ENCODE results near the gene SPPL2B. TPM values are rescaled to one million over a fixed set of nuclear protein-coding genes. Genes with fewer than 3 reads are reported as not detected.
"Not testable (repeated sequence)": the region's sequence is repeated elsewhere in the genome, so short reads cannot be mapped to it uniquely, and the experiment has no call there.

SPPL2B gene
- total RNA-seq, 4 donors from 2014 or later, result 196 to 448 (median 270) TPM

DNA sequence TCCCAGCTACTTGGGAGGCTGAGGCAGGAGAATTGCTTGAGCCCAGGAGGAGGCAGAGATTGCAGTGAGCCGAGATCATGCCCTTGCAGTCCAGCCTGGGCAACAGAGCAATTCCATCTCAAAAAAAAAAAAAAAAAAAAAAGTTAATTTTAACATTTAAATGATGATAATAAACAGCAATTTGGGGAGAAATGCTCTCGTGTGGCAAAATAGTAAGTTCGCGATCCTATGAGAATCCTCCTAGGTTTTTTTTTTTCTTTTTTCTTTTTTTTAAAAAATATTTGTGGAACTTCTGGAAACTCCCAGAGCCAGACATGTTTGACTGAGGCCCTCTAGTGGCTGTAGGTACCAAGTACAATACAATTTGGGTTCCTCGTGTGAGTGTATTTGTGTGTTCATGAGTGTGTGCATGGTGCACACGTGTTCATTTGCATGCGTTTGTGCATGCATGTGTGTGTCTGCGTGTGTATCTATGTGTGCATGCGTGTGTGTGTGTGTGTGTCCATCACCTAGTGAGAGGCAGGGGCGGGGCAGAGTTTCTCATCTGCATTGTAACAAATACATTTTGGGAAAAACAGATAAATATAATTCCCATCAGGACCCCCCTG is 62.7 kb downstream of the SPPL2B start:
- Histone ChIP-seq H3K36me3 (no peaks in the 10 kb centered on the region), H3K4me1 (peaks cover 0 to 5% (median 0%) of the 10 kb centered on the region in 4 donors), H3K27ac (no peak overlapping the region), H3K4me3 (no peak overlapping the region), H3K9me3 (no peaks in the 10 kb centered on the region), H3K27me3 (no peaks in the 10 kb centered on the region)
- TF ChIP-seq POLR2A (IDR thresholded peaks at IDR 0.05), result no peak
- TF ChIP-seq, protein P1, sequence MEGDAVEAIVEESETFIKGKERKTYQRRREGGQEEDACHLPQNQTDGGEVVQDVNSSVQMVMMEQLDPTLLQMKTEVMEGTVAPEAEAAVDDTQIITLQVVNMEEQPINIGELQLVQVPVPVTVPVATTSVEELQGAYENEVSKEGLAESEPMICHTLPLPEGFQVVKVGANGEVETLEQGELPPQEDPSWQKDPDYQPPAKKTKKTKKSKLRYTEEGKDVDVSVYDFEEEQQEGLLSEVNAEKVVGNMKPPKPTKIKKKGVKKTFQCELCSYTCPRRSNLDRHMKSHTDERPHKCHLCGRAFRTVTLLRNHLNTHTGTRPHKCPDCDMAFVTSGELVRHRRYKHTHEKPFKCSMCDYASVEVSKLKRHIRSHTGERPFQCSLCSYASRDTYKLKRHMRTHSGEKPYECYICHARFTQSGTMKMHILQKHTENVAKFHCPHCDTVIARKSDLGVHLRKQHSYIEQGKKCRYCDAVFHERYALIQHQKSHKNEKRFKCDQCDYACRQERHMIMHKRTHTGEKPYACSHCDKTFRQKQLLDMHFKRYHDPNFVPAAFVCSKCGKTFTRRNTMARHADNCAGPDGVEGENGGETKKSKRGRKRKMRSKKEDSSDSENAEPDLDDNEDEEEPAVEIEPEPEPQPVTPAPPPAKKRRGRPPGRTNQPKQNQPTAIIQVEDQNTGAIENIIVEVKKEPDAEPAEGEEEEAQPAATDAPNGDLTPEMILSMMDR (IDR thresholded peaks at IDR 0.05), result peak; percentile 56 to 87 (median 80)
- DNase-seq, result peak in 2 of 3 donors; percentile 38 to 65

- TF ChIP-seq, protein P1 (IDR thresholded peaks at IDR 0.05), result no peak
- no peak for TF ChIP-seq POLR2A (IDR thresholded peaks at IDR 0.05)
- Histone ChIP-seq H3K27me3 (no peaks in the 10 kb centered on the region), H3K4me1 (peaks cover 0 to 5% (median 0%) of the 10 kb centered on the region in 4 donors), H3K27ac (no peak overlapping the region), H3K36me3 (no peaks in the 10 kb centered on the region), H3K9me3 (no peaks in the 10 kb centered on the region), H3K4me3 (no peak overlapping the region)
- DNase-seq, result no peak
These were observed 63.9 kb downstream of the SPPL2B start for GRCh38 chr19:2392366-2392765.

DNA sequence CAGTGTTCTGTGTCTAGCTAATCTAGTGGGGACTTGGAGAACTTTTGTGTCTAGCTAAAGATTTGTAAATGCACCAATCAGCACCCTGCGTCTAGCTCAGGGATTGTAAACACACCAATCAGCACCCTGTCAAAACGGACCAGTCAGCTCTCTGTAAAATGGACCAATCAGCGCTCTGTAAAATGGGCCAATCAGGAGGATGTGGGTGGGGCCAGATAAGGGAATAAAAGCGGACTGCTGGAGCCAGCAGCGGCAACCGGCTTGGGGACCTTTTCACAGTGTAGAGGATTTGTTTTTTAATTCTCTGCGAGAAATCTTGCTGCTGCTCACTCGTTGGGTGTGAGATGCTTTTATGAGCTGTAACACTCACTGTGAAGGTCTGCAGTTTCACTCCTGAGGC is 64.4 kb downstream of the SPPL2B start:
- H3K27me3 ChIP-seq, H3K27ac ChIP-seq, H3K9me3 ChIP-seq: not testable (repeated sequence)

DNA sequence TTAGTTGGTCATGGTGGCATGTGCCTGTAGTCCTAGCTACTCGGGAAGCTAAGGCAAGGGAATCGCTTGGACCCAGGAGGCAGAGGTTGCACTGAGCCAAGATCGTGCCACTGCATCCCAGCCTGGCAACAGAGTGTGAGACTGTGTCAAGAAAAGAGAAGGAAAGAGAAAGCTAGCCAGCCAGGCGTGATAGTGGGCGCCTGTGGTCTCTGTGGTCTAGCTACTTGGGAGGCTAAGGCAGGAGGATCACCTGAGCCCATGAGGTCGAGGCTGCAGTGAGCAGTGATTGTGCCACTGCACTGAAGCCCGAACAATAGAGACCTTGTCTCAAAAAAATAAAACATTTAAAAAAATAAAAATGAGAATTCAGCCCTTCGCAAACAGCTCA is 65.6 kb downstream of the SPPL2B start:
- H3K9me3 ChIP-seq, result no peaks in the 10 kb centered on the region
- H3K4me1 ChIP-seq, result peaks cover 0 to 5% (median 0%) of the 10 kb centered on the region in 4 donors
- peak overlapping the region in 2 of 4 donors; percentile 7 to 33 for H3K4me3 ChIP-seq
- TF ChIP-seq POLR2A (IDR thresholded peaks at IDR 0.05), result no peak
- TF ChIP-seq, protein P1 (IDR thresholded peaks at IDR 0.05), result no peak
- no peaks in the 10 kb centered on the region for H3K27me3 ChIP-seq
- no peak for DNase-seq
- peak overlapping the region in 3 of 4 donors; percentile 20 to 36 (median 25) for H3K27ac ChIP-seq
- H3K36me3 ChIP-seq, result no peaks in the 10 kb centered on the region

More for the DNA sequence above, 64.4 kb downstream of the SPPL2B start:
- H3K36me3 ChIP-seq, H3K4me1 ChIP-seq, DNase-seq, H3K4me3 ChIP-seq: not testable (repeated sequence)

GRCh38 chr19:2394442-2395292 is 66.2 kb downstream of the SPPL2B start:
- TF ChIP-seq, protein P1 (IDR thresholded peaks at IDR 0.05), result no peak
- no peak for TF ChIP-seq POLR2A (IDR thresholded peaks at IDR 0.05)
- Histone ChIP-seq H3K36me3 (no peaks in the 10 kb centered on the region), H3K4me1 (peaks cover 0 to 5% (median 0%) of the 10 kb centered on the region in 4 donors), H3K27ac (peak overlapping the region; percentile 20 to 63 (median 28)), H3K4me3 (peak overlapping the region; percentile 7 to 33 (median 20)), H3K9me3 (no peaks in the 10 kb centered on the region), H3K27me3 (no peaks in the 10 kb centered on the region)
- peak; percentile 63 to 76 (median 74) for DNase-seq

DNA sequence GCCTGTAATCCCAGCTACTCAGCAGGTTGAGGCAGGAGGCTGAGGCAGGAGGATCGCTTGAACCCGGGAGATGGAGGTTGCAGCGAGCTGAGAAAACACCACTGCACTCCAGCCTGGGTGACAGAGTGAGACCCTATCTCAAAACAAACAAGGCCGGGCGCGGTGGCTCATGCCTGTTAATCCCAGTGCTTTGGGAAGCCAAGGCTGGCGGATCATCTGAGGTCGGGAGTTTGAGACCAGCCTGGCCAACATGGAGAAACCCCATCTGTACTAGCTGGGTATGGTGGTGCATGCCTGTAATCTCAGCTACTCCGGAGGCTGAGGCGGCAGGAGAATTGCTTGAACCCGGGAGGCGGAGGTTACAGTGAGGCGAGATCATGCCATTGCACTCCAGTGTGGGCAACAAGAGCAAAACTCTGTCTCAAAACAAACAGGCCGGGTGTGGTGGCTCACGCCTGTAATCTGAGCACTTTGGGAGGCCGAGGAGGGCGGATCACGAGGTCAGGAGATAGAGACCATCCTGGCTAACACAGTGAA is 66.9 kb downstream of the SPPL2B start:
- DNase-seq, H3K27me3 ChIP-seq, H3K9me3 ChIP-seq, H3K4me3 ChIP-seq, H3K36me3 ChIP-seq, H3K4me1 ChIP-seq: not testable (repeated sequence)
- H3K27ac ChIP-seq, result peak overlapping the region; percentile 20 to 63 (median 28)

GRCh38 chr19:2397173-2397572 is 68.7 kb downstream of the SPPL2B start:
- not testable (repeated sequence) for H3K9me3 ChIP-seq, H3K27ac ChIP-seq, H3K4me3 ChIP-seq, H3K27me3 ChIP-seq, H3K4me1 ChIP-seq, DNase-seq, H3K36me3 ChIP-seq

All from Peyer's patch (tissue), 4 donors.